Measurements from ENCODE around the gene OR2AE1.
"Not testable (repeated sequence)": the region's sequence is repeated elsewhere in the genome, so short reads cannot be mapped to it uniquely, and the experiment has no call there.

Gene OR2AE1

GRCh38 chr7:99876933-99877332 lies at the start of gene OR2AE1:
TSS of gene OR2AE1 (minus strand) at chr7:99877033. CDS start at chr7:99877033, 0 bp downstream.
- DNase-seq = no peak

- DNase-seq = no peak
Observed at GRCh38 chr7:99926321-99926720, 49.5 kb upstream of the OR2AE1 start.

GRCh38 chr7:99923200-99923599 lies 46.4 kb upstream of the OR2AE1 start:
- DNase-seq = no peak

GRCh38 chr7:99920149-99920548 lies 43.3 kb upstream of the OR2AE1 start:
- no peak for DNase-seq

- no peak for DNase-seq
Observed at GRCh38 chr7:99919814-99920112, 42.9 kb upstream of the OR2AE1 start.

- DNase-seq = peak; percentile 41
Observed at GRCh38 chr7:99918959-99919813, 42.4 kb upstream of the OR2AE1 start, which contains the start of gene TRIM4. TSS of gene TRIM4 (minus strand) at chr7:99919530. CDS start at chr7:99919401, 129 bp downstream.

- DNase-seq = no peak
Observed at GRCh38 chr7:99910976-99911375, 34.1 kb upstream of the OR2AE1 start.

- DNase-seq = no peak
Observed at GRCh38 chr7:99901581-99901980, 24.7 kb upstream of the OR2AE1 start.

- DNase-seq = no peak
Observed at GRCh38 chr7:99899830-99900519, 23.1 kb upstream of the OR2AE1 start.

GRCh38 chr7:99898836-99899235 lies 22.0 kb upstream of the OR2AE1 start:
- no peak for DNase-seq

GRCh38 chr7:99898023-99898357 lies 21.2 kb upstream of the OR2AE1 start:
- DNase-seq = no peak

GRCh38 chr7:99897322-99898022 lies 20.6 kb upstream of the OR2AE1 start:
- no peak for DNase-seq

- DNase-seq = no peak
Observed at GRCh38 chr7:99894738-99895137, 17.9 kb upstream of the OR2AE1 start.

GRCh38 chr7:99893280-99893679 lies 16.4 kb upstream of the OR2AE1 start:
- no peak for DNase-seq

- not testable (repeated sequence) for DNase-seq
Observed at GRCh38 chr7:99890348-99890747, 13.5 kb upstream of the OR2AE1 start.

GRCh38 chr7:99888366-99888765 lies 11.5 kb upstream of the OR2AE1 start:
- DNase-seq = not testable (repeated sequence)

- no peak for DNase-seq
Observed at GRCh38 chr7:99881370-99881769, 4.5 kb upstream of the OR2AE1 start.

GRCh38 chr7:99876491-99876890 lies 342 bp downstream of the OR2AE1 start:
- DNase-seq = no peak

- no peak for DNase-seq
Observed at GRCh38 chr7:99868246-99868645, 8.6 kb downstream of the OR2AE1 start.

- DNase-seq = not testable (repeated sequence)
Observed at GRCh38 chr7:99867477-99867876, 9.4 kb downstream of the OR2AE1 start.

GRCh38 chr7:99863847-99864440 lies 12.9 kb downstream of the OR2AE1 start:
- DNase-seq = no peak

GRCh38 chr7:99860281-99861127 lies 16.3 kb downstream of the OR2AE1 start:
- DNase-seq = no peak

All from NCI-H1436 treated with DMSO at 0.1 percent for 48 hours (cell line).